ENCODE results near the gene RABAC1. TPM values are rescaled to one million over a fixed set of nuclear protein-coding genes. Genes with fewer than 3 reads are reported as not detected.

The RABAC1 gene
- total and polyA plus RNA-seq, 2 of the 8 experiments (the other 6 are each of a cell fraction or from before 2014, with no cell fraction given), result 124 to 439 TPM

DNA sequence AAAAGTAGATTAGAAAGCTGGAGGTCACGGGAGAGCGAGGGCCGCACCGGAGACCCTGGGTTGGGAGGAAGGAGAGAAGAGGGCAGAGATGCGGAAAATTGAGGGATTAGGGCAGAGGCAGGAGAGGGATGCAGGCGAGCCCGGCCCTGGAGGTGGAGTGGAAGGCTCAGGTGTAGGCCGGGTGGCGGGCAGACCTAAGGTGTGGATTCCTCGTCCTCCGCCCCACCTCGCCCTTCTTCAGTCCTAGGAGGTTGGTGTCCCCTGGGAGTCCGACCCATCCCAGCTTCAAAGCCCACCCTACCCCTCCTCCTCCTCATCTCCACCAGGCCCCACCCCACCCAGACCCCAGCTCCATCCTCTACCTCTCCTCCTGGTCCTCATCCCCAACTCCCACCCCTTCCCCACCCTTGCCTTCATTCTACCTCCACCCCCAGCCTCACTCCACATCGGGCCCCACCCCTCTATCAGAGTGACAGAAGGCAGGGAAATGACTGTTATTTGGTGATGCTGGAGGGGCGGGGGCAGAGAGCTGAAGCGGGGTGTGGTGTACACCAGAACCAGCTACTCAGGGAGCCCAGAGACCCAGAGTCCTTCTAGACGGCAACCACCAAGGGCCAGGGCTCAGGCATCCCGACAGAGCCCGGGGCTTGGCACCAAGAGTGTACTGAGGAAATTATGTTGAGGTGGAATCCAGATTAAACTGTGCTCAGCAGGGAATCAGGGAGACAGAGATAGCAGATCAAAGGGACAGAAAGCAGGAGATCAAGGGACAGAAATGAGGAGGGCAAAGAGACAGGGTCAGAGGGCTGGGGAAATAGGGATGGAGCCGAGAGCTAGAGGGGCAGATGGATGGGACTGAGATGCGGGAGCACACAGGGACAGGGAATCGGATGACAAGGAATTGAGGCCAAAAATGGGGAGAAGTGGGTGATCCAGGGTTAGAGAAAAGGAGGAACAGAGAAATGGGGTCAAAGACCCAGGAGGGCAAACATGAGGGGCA is 37.2 kb downstream of the RABAC1 start:
- H3K14ac ChIP-seq (ENCODE audit: insufficient read length), result no peak overlapping the region
- no peaks in the 10 kb centered on the region for H3K36me3 ChIP-seq (ENCODE audit: control insufficient read depth in 2 of 4, insufficient read depth in 4 of 4, low read length in 3 of 4)
- peak overlapping the region; percentile 74; the same call in 1 of the 2 replicates for H4K8ac ChIP-seq (ENCODE audit: extremely low read depth, insufficient read depth, low read length)
- H3K9me3 ChIP-seq (ENCODE audit: insufficient read depth in 2 of 2, low read depth in 1 of 2, low read length in 1 of 2), result no peaks in the 10 kb centered on the region
- H2AFZ ChIP-seq (ENCODE audit: low read length), result no peak overlapping the region
- no peak overlapping the region; the same call in 1 of the 2 replicates for H2BK20ac ChIP-seq (ENCODE audit: low read length)
- H4K20me1 ChIP-seq (replicated peaks in 1 of 2; ENCODE audit: control insufficient read depth in 1 of 2, insufficient read depth in 2 of 2, low read length in 2 of 2), result peaks cover 4 to 42% of the 10 kb centered on the region in 2 experiments
- no peak overlapping the region; the same call in 1 of the 2 replicates for H3K18ac ChIP-seq (ENCODE audit: extremely low read depth, low read length)
- H2BK15ac ChIP-seq (ENCODE audit: low read length), result no peak overlapping the region
- H3K27ac ChIP-seq (ENCODE audit: low read depth, low read length), result no peak overlapping the region
- peaks cover 68 to 99% (median 95%) of the 10 kb centered on the region in 4 experiments for H3K27me3 ChIP-seq (replicated peaks in 1 of 4; ENCODE audit: control insufficient read depth in 3 of 4, extremely low read depth in 1 of 4, insufficient read depth in 3 of 4, low read length in 3 of 4)
- H4K91ac ChIP-seq (replicated peaks; ENCODE audit: insufficient read length, low read length), result no peak overlapping the region
- 32% methylated on average over 21 of the region's 22 CpGs; no CpG with 5 or more reads in 1 of the 2 experiments for WGBS, 2 experiments (ENCODE audit: extremely low coverage in 1 of 2, insufficient coverage in 1 of 2, insufficient read length in 1 of 2, insufficient replicate concordance in 2 of 2, low coverage in 1 of 2, low lambda C conversion rate in 2 of 2, missing lambda C conversion rate in 1 of 2)
- H3K23me2 ChIP-seq (ENCODE audit: low read depth, low read length), result peaks cover 10% of the 10 kb centered on the region
- no peak overlapping the region for H3K4ac ChIP-seq (replicated peaks; ENCODE audit: insufficient read length, low read depth, low read length)
- peaks cover 0 to 14% (median 7%) of the 10 kb centered on the region in 4 experiments; a peak in 6 of 7 replicates for H3K4me1 ChIP-seq (replicated peaks in 1 of 4; ENCODE audit: control insufficient read depth in 3 of 4, insufficient read depth in 4 of 4, low read length in 3 of 4)
- ChIA-PET POLR2A (ENCODE audit: partially characterized antibody) (interaction anchor here (0.5 to 3.8 kb wide), 12 partner anchors 9 to 86 kb away, joined by 3 to 20 read pairs (median 3); partner anchors contain the start of genes RABAC1 and RPS19), CTCF (ENCODE audit: partially characterized antibody) (interaction anchor here (0.9 to 2.1 kb wide), 11 partner anchors 9 to 59 kb away, joined by 3 to 9 read pairs (median 3); no protein-coding TSS in a partner anchor)
- H4K5ac ChIP-seq (ENCODE audit: insufficient read length, low read depth, low read length), result no peak overlapping the region
- H2BK5ac ChIP-seq (ENCODE audit: low read depth, low read length), result no peak overlapping the region
- peak overlapping the region; percentile 75; the same call in 1 of the 2 replicates for H2BK12ac ChIP-seq (ENCODE audit: low read depth, low read length)
- H2AK5ac ChIP-seq (ENCODE audit: low read depth, low read length), result 0 out of 2 replicates have a peak overlapping the region, but pooled peaks have one; percentile 20
- no peaks in the 10 kb centered on the region for H3K79me2 ChIP-seq (ENCODE audit: control insufficient read depth in 1 of 2, insufficient read depth in 2 of 2, low read length in 2 of 2)
- DNase-seq (ENCODE audit: low read depth in 1 of 2, low spot score in 2 of 2), result no peak
- peak overlapping the region; percentile 23 to 53 for H3K4me2 ChIP-seq (ENCODE audit: insufficient read depth in 1 of 2, low read depth in 2 of 2, low read length in 2 of 2)
- peak overlapping the region; percentile 3 to 44 (median 8); a peak in 5 of 8 replicates for H3K4me3 ChIP-seq (ENCODE audit: extremely low read depth in 1 of 4, insufficient read depth in 2 of 4, low read depth in 3 of 4, low read length in 4 of 4)
- H3K56ac ChIP-seq (replicated peaks; ENCODE audit: insufficient read length, low read depth, low read length), result no peak overlapping the region
- no peak overlapping the region for H2BK120ac ChIP-seq (replicated peaks; ENCODE audit: low read depth, low read length)
- H3K9ac ChIP-seq (replicated peaks in 1 of 4; ENCODE audit: extremely low read depth in 1 of 4, low read depth in 3 of 4, low read length in 3 of 4), result no peak overlapping the region
- H3K23ac ChIP-seq (ENCODE audit: insufficient read length), result no peak overlapping the region
- no peak for FAIRE-seq
- H3K79me1 ChIP-seq (ENCODE audit: low read depth, low read length), result no peaks in the 10 kb centered on the region; the same call in 1 of the 2 replicates
- TF ChIP-seq RNF2 (IDR thresholded peaks at IDR 0.05; ENCODE audit: borderline replicate concordance, low read depth, low read length, missing control alignments, poor library complexity, severe bottlenecking) (peak; percentile 60), POLR2AphosphoS5 (IDR thresholded peaks at IDR 0.05; ENCODE audit: low read depth, low read length) (no peak), KDM1A (IDR thresholded peaks at IDR 0.05; ENCODE audit: borderline replicate concordance, low read length) (no peak), EZH2 (IDR thresholded peaks at IDR 0.05; ENCODE audit: low read depth, low read length, severe bottlenecking) (peak; percentile 86), CTBP2 (IDR thresholded peaks at IDR 0.05; ENCODE audit: borderline replicate concordance, insufficient read depth, insufficient read length, low read length) (peak; percentile 45), SUZ12 (IDR thresholded peaks at IDR 0.05; ENCODE audit: low read length) (peak; percentile 58), SIN3A (conservative IDR thresholded peaks at IDR 0.05 in 1 of 2, IDR thresholded peaks at IDR 0.05 in 1 of 2; ENCODE audit: low read depth in 1 of 2, low read length in 2 of 2) (no peak)
- TF ChIP-seq, protein P1, sequence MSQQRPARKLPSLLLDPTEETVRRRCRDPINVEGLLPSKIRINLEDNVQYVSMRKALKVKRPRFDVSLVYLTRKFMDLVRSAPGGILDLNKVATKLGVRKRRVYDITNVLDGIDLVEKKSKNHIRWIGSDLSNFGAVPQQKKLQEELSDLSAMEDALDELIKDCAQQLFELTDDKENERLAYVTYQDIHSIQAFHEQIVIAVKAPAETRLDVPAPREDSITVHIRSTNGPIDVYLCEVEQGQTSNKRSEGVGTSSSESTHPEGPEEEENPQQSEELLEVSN (IDR thresholded peaks at IDR 0.05), result no peak

All from H1 (cell line).